T-helper 2 cell treated with Interferon-gamma antibody and Interleukin-4, amounts not matched to agents 5 μg/mL and 100 μg/mL, for 36 hours (primary cell): ENCODE results near the gene BACH2.
"Not testable (repeated sequence)": the region's sequence is repeated elsewhere in the genome, so short reads cannot be mapped to it uniquely, and the experiment has no call there.

ENCODE experiments used
- DNase-seq: peaks from one replicate; pipeline ENCODE4 v3.0.0; 2021; ENCODE audit warnings: low spot score
- H3K27ac Mint-ChIP-seq: one replicate; pipeline ENCODE4 v1.8.0; 2021; ENCODE audit warnings: mild to moderate bottlenecking, mixed read lengths
- H3K27me3 Mint-ChIP-seq: one replicate; pipeline ENCODE4 v1.8.0; 2021; ENCODE audit warnings: low read depth, mixed read lengths
- H3K36me3 Mint-ChIP-seq: one replicate; pipeline ENCODE4 v1.8.0; 2021; ENCODE audit warnings: low read depth, mixed read lengths
- H3K4me1 Mint-ChIP-seq: one replicate; pipeline ENCODE4 v1.8.0; 2021; ENCODE audit warnings: low read depth, mixed read lengths
- H3K4me3 Mint-ChIP-seq: one replicate; pipeline ENCODE4 v1.8.0; 2022; ENCODE audit warnings: mild to moderate bottlenecking, moderate library complexity, mixed read lengths
- H3K9me3 Mint-ChIP-seq: one replicate; pipeline ENCODE4 v1.8.0; 2021; ENCODE audit warnings: mixed read lengths

The BACH2 gene

GRCh38 chr6:90062051-90062450, 234.6 kb downstream of the BACH2 start:
- Mint-ChIP-seq H3K27me3 (no peaks in the 10 kb centered on the region), H3K36me3 (peaks cover 42% of the 10 kb centered on the region), H3K27ac (no peak overlapping the region), H3K9me3 (no peaks in the 10 kb centered on the region), H3K4me3 (no peak overlapping the region), H3K4me1 (peaks cover 13% of the 10 kb centered on the region)
- DNase-seq, result no peak

- Mint-ChIP-seq H3K9me3 (peaks cover 13% of the 10 kb centered on the region), H3K36me3 (peaks cover 44% of the 10 kb centered on the region)
- H3K4me1 Mint-ChIP-seq, H3K27me3 Mint-ChIP-seq, H3K4me3 Mint-ChIP-seq, H3K27ac Mint-ChIP-seq, DNase-seq: not testable (repeated sequence)
Measured at GRCh38 chr6:90059178-90059577, 237.5 kb downstream of the BACH2 start.

- H3K27ac Mint-ChIP-seq, H3K4me3 Mint-ChIP-seq, H3K27me3 Mint-ChIP-seq, DNase-seq, H3K4me1 Mint-ChIP-seq: not testable (repeated sequence)
- Mint-ChIP-seq H3K36me3 (peaks cover 57% of the 10 kb centered on the region), H3K9me3 (peaks cover 32% of the 10 kb centered on the region)
Measured at GRCh38 chr6:90055924-90056323, 240.7 kb downstream of the BACH2 start.

GRCh38 chr6:90054193-90054592, 242.4 kb downstream of the BACH2 start:
- DNase-seq, H3K4me3 Mint-ChIP-seq, H3K27me3 Mint-ChIP-seq, H3K27ac Mint-ChIP-seq: not testable (repeated sequence)
- peaks cover 52% of the 10 kb centered on the region for H3K36me3 Mint-ChIP-seq
- H3K9me3 Mint-ChIP-seq, result peaks cover 32% of the 10 kb centered on the region
- H3K4me1 Mint-ChIP-seq, result peaks cover 12% of the 10 kb centered on the region

GRCh38 chr6:90053614-90054013, 243.0 kb downstream of the BACH2 start:
- no peak overlapping the region for H3K27ac Mint-ChIP-seq
- H3K27me3 Mint-ChIP-seq, result no peaks in the 10 kb centered on the region

GRCh38 chr6:90049295-90049694, 247.3 kb downstream of the BACH2 start:
- Mint-ChIP-seq H3K27me3 (no peaks in the 10 kb centered on the region), H3K4me1 (peaks cover 24% of the 10 kb centered on the region), H3K4me3 (no peak overlapping the region), H3K9me3 (peaks cover 19% of the 10 kb centered on the region), H3K36me3 (peaks cover 29% of the 10 kb centered on the region), H3K27ac (peak overlapping the region; percentile 62)
- DNase-seq, result no peak

More at GRCh38 chr6:90053614-90054013, 243.0 kb downstream of the BACH2 start:
- Mint-ChIP-seq H3K4me3 (no peak overlapping the region), H3K9me3 (peaks cover 32% of the 10 kb centered on the region), H3K4me1 (peaks cover 18% of the 10 kb centered on the region), H3K36me3 (peaks cover 54% of the 10 kb centered on the region)
- no peak for DNase-seq

GRCh38 chr6:90048206-90048967, 248.3 kb downstream of the BACH2 start:
- no peak overlapping the region for H3K4me3 Mint-ChIP-seq
- H3K27ac Mint-ChIP-seq, result peak overlapping the region; percentile 62

GRCh38 chr6:90045535-90045934, 251.1 kb downstream of the BACH2 start:
- H3K9me3 Mint-ChIP-seq, result no peaks in the 10 kb centered on the region
- H3K36me3 Mint-ChIP-seq, result peaks cover 12% of the 10 kb centered on the region
- no peak overlapping the region for H3K4me3 Mint-ChIP-seq
- no peak overlapping the region for H3K27ac Mint-ChIP-seq
- DNase-seq, result no peak
- H3K27me3 Mint-ChIP-seq, result no peaks in the 10 kb centered on the region
- peaks cover 23% of the 10 kb centered on the region for H3K4me1 Mint-ChIP-seq

More at GRCh38 chr6:90048206-90048967, 248.3 kb downstream of the BACH2 start:
- H3K27me3 Mint-ChIP-seq, result no peaks in the 10 kb centered on the region
- no peak for DNase-seq
- peaks cover 23% of the 10 kb centered on the region for H3K4me1 Mint-ChIP-seq
- peaks cover 12% of the 10 kb centered on the region for H3K9me3 Mint-ChIP-seq
- H3K36me3 Mint-ChIP-seq, result peaks cover 23% of the 10 kb centered on the region

GRCh38 chr6:90044833-90045381, 251.7 kb downstream of the BACH2 start:
- Mint-ChIP-seq H3K27me3 (no peaks in the 10 kb centered on the region), H3K9me3 (no peaks in the 10 kb centered on the region), H3K4me1 (peaks cover 21% of the 10 kb centered on the region), H3K4me3 (no peak overlapping the region), H3K36me3 (peaks cover 13% of the 10 kb centered on the region), H3K27ac (peak overlapping the region; percentile 52)
- DNase-seq, result no peak

GRCh38 chr6:90044182-90044832, 252.3 kb downstream of the BACH2 start:
- no peaks in the 10 kb centered on the region for H3K9me3 Mint-ChIP-seq

GRCh38 chr6:90040931-90041330, 255.7 kb downstream of the BACH2 start:
- Mint-ChIP-seq H3K9me3 (peaks cover 7% of the 10 kb centered on the region), H3K27ac (no peak overlapping the region), H3K4me1 (peaks cover 19% of the 10 kb centered on the region), H3K4me3 (no peak overlapping the region), H3K27me3 (no peaks in the 10 kb centered on the region), H3K36me3 (peaks cover 16% of the 10 kb centered on the region)
- no peak for DNase-seq

More at GRCh38 chr6:90044182-90044832, 252.3 kb downstream of the BACH2 start:
- Mint-ChIP-seq H3K27me3 (no peaks in the 10 kb centered on the region), H3K27ac (no peak overlapping the region), H3K36me3 (peaks cover 14% of the 10 kb centered on the region), H3K4me1 (peaks cover 15% of the 10 kb centered on the region), H3K4me3 (no peak overlapping the region)
- DNase-seq, result no peak

GRCh38 chr6:90039911-90040310, 256.7 kb downstream of the BACH2 start:
- no peaks in the 10 kb centered on the region for H3K27me3 Mint-ChIP-seq
- H3K9me3 Mint-ChIP-seq, result peaks cover 7% of the 10 kb centered on the region
- peaks cover 22% of the 10 kb centered on the region for H3K4me1 Mint-ChIP-seq
- H3K27ac Mint-ChIP-seq, result no peak overlapping the region
- peaks cover 15% of the 10 kb centered on the region for H3K36me3 Mint-ChIP-seq
- no peak overlapping the region for H3K4me3 Mint-ChIP-seq
- no peak for DNase-seq

- peaks cover 7% of the 10 kb centered on the region for H3K9me3 Mint-ChIP-seq
- H3K27ac Mint-ChIP-seq, result no peak overlapping the region
- H3K4me3 Mint-ChIP-seq, result no peak overlapping the region
- H3K27me3 Mint-ChIP-seq, result no peaks in the 10 kb centered on the region
- peaks cover 24% of the 10 kb centered on the region for H3K4me1 Mint-ChIP-seq
- no peak for DNase-seq
- peaks cover 17% of the 10 kb centered on the region for H3K36me3 Mint-ChIP-seq
Measured at GRCh38 chr6:90038961-90039653, 257.5 kb downstream of the BACH2 start.

- Mint-ChIP-seq H3K4me1 (peaks cover 32% of the 10 kb centered on the region), H3K9me3 (peaks cover 13% of the 10 kb centered on the region), H3K36me3 (peaks cover 30% of the 10 kb centered on the region), H3K27ac (no peak overlapping the region), H3K27me3 (no peaks in the 10 kb centered on the region), H3K4me3 (no peak overlapping the region)
- DNase-seq, result no peak
Measured at GRCh38 chr6:90036963-90037362, 259.7 kb downstream of the BACH2 start.
